H9 (cell line): Measurements from ENCODE around the gene C17orf58. TPM values are rescaled to one million over a fixed set of nuclear protein-coding genes. Genes with fewer than 3 reads are reported as not detected.

Experiments
- DNase-seq: peaks from one replicate; pipeline ENCODE4 v3.0.0-alpha.2; 2017
- H2AFZ ChIP-seq: one replicate; pipeline ENCODE4 v1.6.1; 2013; ENCODE audit warnings: mild to moderate bottlenecking, low read length, control low read depth, moderate library complexity
- H2AK5ac ChIP-seq: 2 replicates; pipeline ENCODE4 v1.6.1; 2013; ENCODE audit warnings: low read length, control low read depth, mixed read lengths; ENCODE audit not compliant: insufficient read length
- H2BK120ac ChIP-seq: one replicate; pipeline ENCODE4 v1.6.1; 2013; ENCODE audit warnings: low read depth, mild to moderate bottlenecking, low read length, control low read depth, inconsistent platforms; ENCODE audit not compliant: poor library complexity, severe bottlenecking
- H2BK12ac ChIP-seq: 2 replicates; pipeline ENCODE4 v1.6.1; 2013; ENCODE audit warnings: low read length, control low read depth, mixed read lengths, low read depth; ENCODE audit not compliant: insufficient read length
- H2BK15ac ChIP-seq: 2 replicates; pipeline ENCODE4 v1.6.1; 2013; ENCODE audit warnings: low read depth, low read length, control low read depth
- H2BK20ac ChIP-seq: one replicate; pipeline ENCODE4 v1.6.1; 2013; ENCODE audit warnings: low read depth, mild to moderate bottlenecking, low read length, control low read depth, inconsistent platforms; ENCODE audit not compliant: poor library complexity, severe bottlenecking
- H2BK5ac ChIP-seq: 2 replicates; pipeline ENCODE4 v1.6.1; 2013; ENCODE audit warnings: low read length, control low read depth, mixed read lengths; ENCODE audit not compliant: insufficient read length
- H3K14ac ChIP-seq: 2 replicates; pipeline ENCODE4 v1.6.1; 2013; ENCODE audit warnings: low read length, control low read depth; ENCODE audit not compliant: insufficient read depth
- H3K18ac ChIP-seq: 2 replicates; pipeline ENCODE4 v1.6.1; 2013; ENCODE audit warnings: low read depth, mild to moderate bottlenecking, mixed read lengths, low read length, control low read depth; ENCODE audit not compliant: insufficient read length
- H3K23ac ChIP-seq: 2 replicates; pipeline ENCODE4 v1.6.1; 2013; ENCODE audit warnings: low read length, control low read depth, mixed read lengths, low read depth; ENCODE audit not compliant: insufficient read length
- H3K23me2 ChIP-seq: 2 replicates; pipeline ENCODE4 v1.6.1; 2013; ENCODE audit warnings: low read depth, mild to moderate bottlenecking, mixed read lengths, low read length, control low read depth; ENCODE audit not compliant: insufficient read length, poor library complexity, severe bottlenecking
- H3K27ac ChIP-seq: 2 replicates; pipeline ENCODE4 v1.5.1; 2013; ENCODE audit warnings: low read length, control low read depth, mixed read lengths, low read depth; ENCODE audit not compliant: insufficient read length
- H3K27me3 ChIP-seq: 2 replicates; pipeline ENCODE4 v1.6.1; 2013; ENCODE audit warnings: low read length, control low read depth, inconsistent platforms; ENCODE audit not compliant: insufficient read depth
- H3K4ac ChIP-seq: 2 replicates; pipeline ENCODE4 v1.6.1; 2013; ENCODE audit warnings: low read depth, mild to moderate bottlenecking, control low read depth, inconsistent platforms, low read length, moderate library complexity
- H3K4me1 ChIP-seq: 2 replicates; pipeline ENCODE4 v1.6.1; 2013; ENCODE audit warnings: low read length, control low read depth, inconsistent platforms; ENCODE audit not compliant: insufficient read depth
- H3K4me2 ChIP-seq: 2 replicates; pipeline ENCODE4 v1.6.1; 2013; ENCODE audit warnings: low read length, control low read depth, mixed read lengths; ENCODE audit not compliant: insufficient read length, insufficient read depth
- H3K56ac ChIP-seq: 2 replicates; pipeline ENCODE4 v1.6.1; 2013; ENCODE audit warnings: low read depth, mild to moderate bottlenecking, mixed read lengths, low read length, control low read depth; ENCODE audit not compliant: insufficient read length
- H3K79me1 ChIP-seq: 2 replicates; pipeline ENCODE4 v1.6.1; 2013; ENCODE audit warnings: low read depth, mild to moderate bottlenecking, moderate library complexity, low read length, control low read depth, inconsistent platforms; ENCODE audit not compliant: insufficient read depth, poor library complexity, severe bottlenecking
- H3K79me2 ChIP-seq: 2 replicates; pipeline ENCODE4 v1.6.1; 2013; ENCODE audit warnings: low read length, control low read depth, inconsistent platforms; ENCODE audit not compliant: insufficient read depth
- H3K9ac ChIP-seq: 2 replicates; pipeline ENCODE4 v1.6.1; 2013; ENCODE audit warnings: low read length, control low read depth, mixed read lengths; ENCODE audit not compliant: insufficient read length; ENCODE audit errors: extremely low read depth
- H3K9me3 ChIP-seq: one replicate; pipeline ENCODE4 v1.6.1; 2013; ENCODE audit warnings: low read depth, low read length, inconsistent platforms; ENCODE audit not compliant: control insufficient read depth
- H3T11ph ChIP-seq: one replicate; pipeline ENCODE4 v1.6.1; 2013; ENCODE audit warnings: mild to moderate bottlenecking, low read length, control low read depth, inconsistent platforms
- H4K20me1 ChIP-seq: one replicate; pipeline ENCODE4 v1.6.1; 2013; ENCODE audit not compliant: control insufficient read depth, insufficient read length, insufficient read depth
- H4K5ac ChIP-seq: 2 replicates; pipeline ENCODE4 v1.6.1; 2013; ENCODE audit warnings: low read depth, mild to moderate bottlenecking, mixed read lengths, low read length, control low read depth; ENCODE audit not compliant: insufficient read length
- H4K8ac ChIP-seq: replicated peaks from 2 replicates; pipeline ENCODE4 v1.6.1; 2013; ENCODE audit warnings: low read length, control low read depth, mixed read lengths, low read depth; ENCODE audit not compliant: insufficient read length
- H4K91ac ChIP-seq: 2 replicates; pipeline ENCODE4 v1.6.1; 2013; ENCODE audit warnings: low read depth, mild to moderate bottlenecking, moderate library complexity, mixed read lengths, low read length, control low read depth; ENCODE audit not compliant: insufficient read length
- H3K27ac Mint-ChIP-seq, 3 experiments: 2 replicates in 2 of 3; 3 replicates in 1 of 3; pipeline ENCODE4 v1.8.0; 2020 to 2021; ENCODE audit warnings: mixed read lengths in 3 of 3, mild to moderate bottlenecking in 1 of 3, moderate library complexity in 1 of 3
- H3K27me3 Mint-ChIP-seq: 2 replicates; pipeline ENCODE4 v1.8.0; 2021; ENCODE audit warnings: low read depth, mild to moderate bottlenecking, moderate library complexity, mixed read lengths
- H3K36me3 Mint-ChIP-seq, 3 experiments: 2 replicates in 2 of 3; 3 replicates in 1 of 3; pipeline ENCODE4 v1.8.0; 2020 to 2021; ENCODE audit warnings: low read depth in 3 of 3, mixed read lengths in 3 of 3; ENCODE audit not compliant: insufficient read depth in 1 of 3
- H3K4me1 Mint-ChIP-seq, 2 experiments: 2 replicates each; pipeline ENCODE4 v1.8.0; 2020; ENCODE audit warnings: mixed read lengths in 2 of 2
- H3K4me3 Mint-ChIP-seq, 2 experiments: 2 replicates in 1 of 2; 3 replicates in 1 of 2; pipeline ENCODE4 v1.8.0; 2020 to 2021; ENCODE audit warnings: mild to moderate bottlenecking in 2 of 2, mixed read lengths in 2 of 2, moderate library complexity in 1 of 2
- H3K9me3 Mint-ChIP-seq, 2 experiments: 2 replicates in 1 of 2; 3 replicates in 1 of 2; pipeline ENCODE4 v1.8.0; 2020; ENCODE audit warnings: mild to moderate bottlenecking in 2 of 2, mixed read lengths in 2 of 2, moderate library complexity in 1 of 2
- CTCF ChIP-seq: fragments of 200-600 bp; sonication (generic); conservative IDR thresholded peaks from 3 replicates; pipeline ENCODE4 v1.8.0; 2021; ENCODE audit warnings: antibody characterized with exemption, mild to moderate bottlenecking
- WGBS: extraction: QIAGEN DNeasy Blood & Tissue Kit; methylation state at CpG from one replicate; pipeline ENCODE4 v1.1.7; 2013; ENCODE audit warnings: missing lambda C conversion rate, low lambda C conversion rate, mixed read lengths; ENCODE audit not compliant: insufficient read length; ENCODE audit errors: extremely low coverage; 5-methylcytosine and 5-hydroxymethylcytosine counted together
- total RNA-seq: library from RNA; stranded (reverse); gene quantifications from 2 replicates; pipeline ENCODE4 v1.2.1, GENCODE V29; 2021

The C17orf58 gene
- total RNA-seq, 1 experiment from 2014 or later = 12.3 TPM

DNA sequence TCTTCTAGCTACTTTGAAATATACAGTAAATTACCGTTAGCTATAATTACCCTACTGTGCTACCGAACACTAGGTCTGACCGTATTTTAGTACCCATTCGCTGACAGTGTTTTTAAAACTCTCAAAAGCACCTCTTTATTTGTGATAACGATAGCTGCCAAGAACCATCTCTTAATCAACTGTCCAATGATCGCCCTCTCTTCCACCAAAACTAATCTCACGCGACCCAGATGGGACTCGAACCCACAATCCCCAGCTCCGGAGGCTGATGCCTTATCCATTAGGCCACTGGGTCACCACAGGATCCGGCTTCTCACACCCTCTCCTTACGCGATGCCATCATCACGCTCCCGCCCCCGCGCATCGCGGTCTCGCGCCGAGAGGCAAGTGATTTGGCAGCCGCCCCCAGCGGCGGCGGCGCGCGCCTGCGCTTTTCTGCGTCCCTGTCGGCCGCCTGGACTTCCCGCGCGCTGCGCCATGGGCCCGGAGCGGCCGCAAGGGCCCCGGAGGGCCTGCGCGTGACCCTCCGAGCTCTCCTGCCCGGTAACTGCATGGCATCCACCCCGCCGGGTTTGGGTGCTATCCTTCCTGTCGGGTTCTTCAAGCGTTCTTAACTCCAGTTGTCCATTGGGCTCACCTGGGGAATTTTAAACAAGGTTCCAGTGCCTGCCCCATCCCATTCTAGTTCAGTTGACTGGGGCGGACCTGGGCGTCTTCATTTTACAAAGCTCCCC is 23.6 kb upstream of the C17orf58 start:
- peak; percentile 55 for TF ChIP-seq CTCF
- H2BK20ac ChIP-seq = no peak overlapping the region
- no peaks in the 10 kb centered on the region for H3K79me1 ChIP-seq
- Mint-ChIP-seq H3K27me3 (peaks cover 2% of the 10 kb centered on the region; the same call in 1 of the 2 replicates), H3K36me3 (no peaks in the 10 kb centered on the region; a peak in 1 of 7 replicates), H3K4me3 (peak overlapping the region; percentile 78 to 84), H3K27ac (peak overlapping the region; percentile 78 to 98 (median 90)), H3K9me3 (peaks cover 0 to 2% of the 10 kb centered on the region in 2 experiments; a peak in 1 of 5 replicates), H3K4me1 (peaks cover 9 to 17% of the 10 kb centered on the region in 2 experiments)
- H3K9ac ChIP-seq = peak overlapping the region; percentile 86
- no peak overlapping the region for H3T11ph ChIP-seq
- H2BK15ac ChIP-seq = no peak overlapping the region
- H3K18ac ChIP-seq = peak overlapping the region; percentile 80
- peak; percentile 99 for DNase-seq
- H3K23ac ChIP-seq = no peak overlapping the region
- 0 out of 2 replicates have a peak, but pooled peaks cover 2% of the 10 kb centered on the region for H3K79me2 ChIP-seq
- peak overlapping the region; percentile 88 for H3K4me2 ChIP-seq
- no peaks in the 10 kb centered on the region for H4K20me1 ChIP-seq
- no peaks in the 10 kb centered on the region for H3K4me1 ChIP-seq
- no peaks in the 10 kb centered on the region for H3K9me3 ChIP-seq
- no peaks in the 10 kb centered on the region for H3K27me3 ChIP-seq
- H4K91ac ChIP-seq = no peak overlapping the region
- no peak overlapping the region for H3K56ac ChIP-seq
- no peak overlapping the region for H3K4ac ChIP-seq
- peaks cover 6% of the 10 kb centered on the region for H3K23me2 ChIP-seq
- H3K14ac ChIP-seq = peak overlapping the region; percentile 87; the same call in 1 of the 2 replicates
- WGBS = no CpG with 5 or more reads among the region's 51 CpGs
- no peak overlapping the region for H2BK12ac ChIP-seq
- peak overlapping the region; percentile 73 for H3K27ac ChIP-seq
- H4K8ac ChIP-seq = no peak overlapping the region
- no peak overlapping the region for H2BK5ac ChIP-seq
- no peak overlapping the region for H2AK5ac ChIP-seq
- peak overlapping the region; percentile 57 for H2BK120ac ChIP-seq
- H2AFZ ChIP-seq = no peak overlapping the region
- no peak overlapping the region for H4K5ac ChIP-seq
